GM23338 (cell line): Measurements from ENCODE around the gene GRID1.

Experiments used
- POLR2AphosphoS5 ChIP-seq: IDR thresholded peaks from 2 replicates; pipeline ENCODE4 v1.6.1; 2016; ENCODE audit warnings: antibody characterized with exemption, low read depth
- REST ChIP-seq: IDR thresholded peaks from one replicate; pipeline ENCODE4 v1.6.1; 2018; ENCODE audit warnings: antibody characterized with exemption; ENCODE audit not compliant: unreplicated experiment

- TF ChIP-seq REST: no peak
- no peak for TF ChIP-seq POLR2AphosphoS5
Measured at GRCh38 chr10:86167762-86168128, 198.8 kb downstream of the GRID1 start.
